GM18907 (cell line): ENCODE results near the gene GNRHR.
"Not testable (repeated sequence)": the region's sequence is repeated elsewhere in the genome, so short reads cannot be mapped to it uniquely, and the experiment has no call there.

ENCODE experiments used
- ATAC-seq: cut with Tn5 transposase; IDR thresholded peaks from one replicate; pipeline ENCODE4 v1.9.1; 2021; ENCODE audit warnings: mild to moderate bottlenecking, moderate library complexity; ENCODE audit not compliant: unreplicated experiment

The GNRHR gene, protein sequence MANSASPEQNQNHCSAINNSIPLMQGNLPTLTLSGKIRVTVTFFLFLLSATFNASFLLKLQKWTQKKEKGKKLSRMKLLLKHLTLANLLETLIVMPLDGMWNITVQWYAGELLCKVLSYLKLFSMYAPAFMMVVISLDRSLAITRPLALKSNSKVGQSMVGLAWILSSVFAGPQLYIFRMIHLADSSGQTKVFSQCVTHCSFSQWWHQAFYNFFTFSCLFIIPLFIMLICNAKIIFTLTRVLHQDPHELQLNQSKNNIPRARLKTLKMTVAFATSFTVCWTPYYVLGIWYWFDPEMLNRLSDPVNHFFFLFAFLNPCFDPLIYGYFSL

DNA sequence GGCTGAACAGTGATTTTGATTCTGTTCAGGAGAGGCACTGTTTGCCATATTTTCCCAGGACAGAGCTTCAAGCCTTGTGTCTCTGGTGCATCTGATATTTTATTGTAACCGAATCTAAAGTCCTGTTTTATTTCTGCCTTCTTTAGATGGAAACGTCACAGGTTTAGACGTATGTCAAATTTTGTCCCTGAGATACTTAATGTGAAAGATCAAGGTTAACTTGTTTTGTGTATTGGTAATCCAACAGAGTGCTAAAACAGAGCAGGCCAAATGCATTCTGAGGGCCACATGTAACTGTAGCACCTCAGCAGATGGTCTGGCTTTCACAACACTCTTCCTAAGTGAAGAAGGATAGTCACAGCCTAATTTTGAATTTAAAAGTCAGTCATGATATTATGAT lies at the start of gene GNRHR:
Gene GNRHR, minus strand, starts transcription at position 101 of the 400 bp plus-strand sequence. Its CDS starts 53 bp downstream, at position 48.
- ATAC-seq: no peak

DNA sequence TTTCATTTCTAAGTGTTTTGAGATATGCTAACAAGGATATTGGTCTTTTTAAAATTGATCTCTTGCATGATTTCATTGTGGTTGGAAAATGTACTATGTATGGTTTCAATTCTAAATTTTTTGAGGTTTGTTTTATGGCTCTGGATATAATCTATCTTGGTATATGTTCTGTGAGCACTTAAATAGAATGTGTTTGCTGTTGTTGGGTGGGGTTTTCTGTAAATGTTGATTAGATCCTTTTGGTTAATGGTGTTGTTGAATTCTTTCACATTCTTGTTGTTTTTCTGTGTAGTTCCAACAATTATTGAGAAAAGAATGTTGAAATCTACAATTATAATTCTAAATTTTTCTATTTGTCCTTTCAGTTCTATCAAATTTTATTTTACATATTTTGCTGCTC lies 42.6 kb upstream of the GNRHR start:
- no peak for ATAC-seq

DNA sequence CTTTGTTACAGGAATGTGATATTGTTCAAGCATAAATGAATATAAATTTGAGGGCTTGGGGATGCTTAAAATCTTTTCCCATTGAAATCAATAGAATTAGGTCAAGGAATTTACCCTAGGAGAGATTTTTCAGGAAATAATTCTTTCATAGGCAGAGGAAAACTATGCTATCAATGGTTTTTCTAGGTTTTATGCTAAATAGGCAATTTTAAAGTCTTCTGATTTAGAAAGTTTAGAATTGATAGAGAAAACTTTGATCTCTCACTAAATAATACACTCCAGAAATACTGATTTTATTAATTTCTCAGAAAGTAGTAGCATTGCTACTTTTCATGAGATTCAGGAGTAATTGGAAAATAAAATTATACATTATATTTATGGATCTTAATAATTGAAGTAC lies 36.5 kb upstream of the GNRHR start:
- no peak for ATAC-seq

DNA sequence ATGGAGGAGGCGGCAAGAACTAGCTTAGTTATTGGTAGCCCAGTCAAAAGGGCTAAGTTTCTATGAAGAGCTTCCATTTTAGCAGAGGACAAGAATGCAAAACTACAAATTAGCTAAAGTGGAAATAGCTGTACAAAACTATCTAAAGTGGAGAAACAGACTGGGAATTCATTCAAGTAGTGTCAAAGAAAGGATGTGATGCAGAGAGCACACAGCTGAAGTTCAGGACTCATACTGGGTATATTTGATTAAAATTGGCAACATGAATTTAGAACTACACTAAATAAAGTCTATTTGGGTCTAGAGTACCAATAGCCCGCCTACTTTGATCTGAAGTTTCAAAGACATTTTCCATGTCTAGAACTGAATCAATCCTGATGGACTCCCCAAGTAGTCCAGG lies 33.1 kb upstream of the GNRHR start:
- ATAC-seq: no peak

DNA sequence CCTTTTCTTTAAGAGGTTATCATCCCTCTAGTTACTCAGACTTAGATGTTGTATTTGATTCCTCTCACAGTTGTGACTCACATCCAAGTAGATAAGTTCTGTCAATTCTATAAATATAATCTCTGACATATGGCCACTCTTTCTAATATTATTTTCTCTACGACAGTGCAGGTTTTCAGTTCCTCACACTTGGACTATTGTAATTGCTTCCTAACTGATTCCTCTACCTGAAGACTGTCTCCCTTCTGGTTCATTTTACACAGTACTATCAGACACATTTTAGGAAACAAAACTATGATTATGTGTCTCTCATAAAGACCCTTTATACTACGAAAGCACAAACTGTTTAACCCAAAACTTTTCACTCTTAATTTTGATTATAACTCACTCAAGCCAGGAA lies 31.3 kb upstream of the GNRHR start:
- ATAC-seq: no peak

DNA sequence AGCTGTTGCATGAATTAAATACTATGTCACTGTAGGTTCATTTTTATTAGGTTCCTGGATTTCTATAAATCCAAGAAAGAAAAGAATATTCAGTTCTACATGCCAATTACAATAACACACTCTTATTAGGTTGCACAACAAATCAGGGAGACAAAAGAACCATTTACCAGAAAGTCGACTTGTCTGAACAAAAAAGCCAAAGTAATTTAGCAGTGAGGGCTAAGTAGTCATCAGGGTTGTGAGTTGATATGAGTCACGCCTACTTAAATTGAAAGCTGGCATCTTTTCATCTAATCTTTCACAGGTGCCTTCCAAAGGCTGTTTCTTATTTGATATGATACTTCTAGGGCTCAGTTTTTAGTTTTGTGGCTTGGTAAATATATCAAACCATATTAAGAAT lies 25.4 kb upstream of the GNRHR start:
- no peak for ATAC-seq

DNA sequence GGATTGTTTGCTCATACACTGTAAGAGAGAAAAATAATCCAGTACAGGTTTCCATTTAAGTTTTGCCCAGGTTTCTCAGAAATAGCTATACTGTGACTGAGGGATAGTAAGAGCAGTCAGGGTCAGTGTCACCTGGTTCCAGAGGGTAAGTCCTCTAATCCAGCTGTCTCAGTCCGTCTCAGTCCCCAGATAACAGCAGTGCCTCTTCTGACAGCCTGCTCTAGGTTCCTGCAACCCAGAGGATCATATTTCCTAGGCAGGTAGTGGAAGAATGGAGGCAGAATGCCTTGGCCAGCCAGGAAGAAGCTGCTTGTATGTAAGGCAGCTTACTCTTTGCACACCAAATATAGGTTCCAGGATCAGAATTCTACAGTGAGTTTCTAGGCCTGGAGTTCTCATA lies 22.6 kb upstream of the GNRHR start:
- ATAC-seq: no peak

DNA sequence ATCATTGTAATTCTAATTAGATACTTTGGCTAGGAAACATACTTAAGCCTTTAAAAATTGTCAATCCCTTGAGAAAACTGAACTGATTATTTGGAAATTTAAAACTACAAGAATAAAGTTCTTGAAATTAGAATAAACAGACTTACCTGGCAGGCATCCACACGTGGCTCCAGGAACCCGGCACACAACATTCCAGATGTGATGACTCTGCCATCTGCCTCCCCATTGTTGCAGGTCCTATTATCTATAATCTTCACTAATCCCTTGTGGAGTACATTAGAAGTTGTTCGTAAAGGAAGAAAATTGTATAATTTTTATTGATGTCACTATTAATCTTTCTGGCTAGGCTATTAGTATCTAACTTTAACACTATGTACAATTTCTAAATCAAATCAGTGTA lies 16.2 kb upstream of the GNRHR start:
- no peak for ATAC-seq

DNA sequence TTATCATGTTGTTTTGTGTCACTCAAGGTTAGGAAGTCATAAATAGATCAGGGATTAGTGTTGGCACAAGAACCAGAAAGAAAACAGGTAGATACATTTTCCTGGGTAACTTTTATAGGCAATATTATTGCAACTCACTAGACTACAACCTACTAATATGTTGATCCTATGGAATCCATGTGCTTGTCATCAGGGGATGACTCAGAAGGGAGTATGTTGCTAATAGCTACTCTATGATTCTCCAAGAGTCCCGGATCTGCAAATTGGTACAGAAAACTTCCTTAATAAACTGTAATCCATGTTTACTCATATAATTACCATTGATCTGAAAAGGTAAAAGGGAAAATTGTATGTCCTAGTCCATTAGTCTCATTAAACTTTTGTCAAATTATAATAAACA lies 11.7 kb upstream of the GNRHR start:
- no peak for ATAC-seq

DNA sequence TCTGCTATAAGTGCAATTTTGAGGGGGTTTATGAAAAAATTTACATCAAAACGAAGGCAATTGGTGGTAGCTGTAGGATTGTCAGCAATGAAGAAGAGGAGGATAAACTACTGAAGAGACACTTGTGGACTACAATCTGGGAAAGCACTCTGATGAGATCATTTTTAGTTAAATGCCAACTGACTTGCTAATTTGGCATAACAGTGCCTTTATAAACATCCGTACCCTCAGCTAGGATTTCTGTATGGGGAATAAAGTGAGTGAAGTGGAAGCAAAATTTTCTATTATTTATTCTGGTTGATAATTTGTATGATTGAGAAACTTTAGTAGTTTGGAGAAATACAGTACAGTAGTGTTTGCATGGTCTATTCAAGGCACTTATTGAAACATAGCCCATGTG lies 11.2 kb upstream of the GNRHR start:
- no peak for ATAC-seq

DNA sequence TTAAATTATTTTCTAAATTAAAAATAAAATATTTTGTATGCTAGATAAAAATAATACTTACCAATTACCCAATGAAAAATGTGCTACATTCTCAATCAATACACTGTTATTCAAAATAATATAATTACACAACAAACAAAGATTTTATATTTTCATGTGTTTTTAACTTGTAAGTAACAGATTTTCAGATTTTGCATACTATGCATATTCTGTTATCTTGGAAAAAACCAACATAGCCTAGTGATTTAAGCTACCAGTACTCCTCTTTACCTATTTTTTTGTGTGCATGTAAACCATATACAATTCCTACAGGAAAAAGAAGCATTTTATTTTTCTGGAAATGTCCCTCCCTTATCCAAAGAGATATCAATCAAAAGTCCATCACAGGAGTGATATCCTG lies 10.0 kb upstream of the GNRHR start:
- ATAC-seq: no peak

DNA sequence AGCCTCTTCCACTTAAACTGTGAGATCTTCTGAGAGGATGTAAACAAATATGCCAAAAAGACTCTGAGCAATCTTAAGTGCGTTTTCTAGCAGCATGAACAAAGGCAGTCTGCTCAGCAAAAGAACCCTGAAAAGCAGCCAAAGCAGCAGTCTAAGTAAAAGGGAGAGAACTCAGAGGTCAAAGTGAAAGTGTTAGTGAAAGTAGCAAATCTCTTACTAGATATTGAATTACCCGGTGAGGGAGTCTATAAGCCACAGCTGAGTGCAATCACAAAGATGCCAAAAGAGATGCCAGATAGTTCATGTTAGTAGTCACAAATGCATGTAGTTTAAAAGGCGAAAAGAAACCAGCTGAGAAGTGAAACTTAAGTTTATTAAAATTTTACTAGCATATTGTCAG lies 7.9 kb upstream of the GNRHR start:
- ATAC-seq: peak; percentile 99

DNA sequence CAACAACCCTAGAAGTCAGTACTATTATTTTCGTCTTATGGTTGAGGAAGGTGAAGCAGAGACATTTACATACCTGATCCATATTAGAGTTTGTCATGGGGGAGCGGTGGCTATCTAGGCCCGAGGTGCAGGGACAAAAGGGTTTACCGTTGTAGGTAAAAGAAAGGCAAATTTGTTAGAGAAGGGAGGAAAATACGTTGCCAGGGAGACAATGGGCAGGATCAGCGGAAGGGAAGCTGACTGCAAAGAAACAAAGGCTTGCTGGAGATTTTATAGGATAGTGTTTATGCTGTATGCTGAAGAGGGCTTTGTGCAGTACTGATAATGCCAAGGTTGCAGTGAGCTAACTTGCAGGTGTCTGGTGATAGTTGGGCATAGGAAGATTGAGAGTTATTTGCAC lies 2.8 kb upstream of the GNRHR start:
- ATAC-seq: not testable (repeated sequence)

DNA sequence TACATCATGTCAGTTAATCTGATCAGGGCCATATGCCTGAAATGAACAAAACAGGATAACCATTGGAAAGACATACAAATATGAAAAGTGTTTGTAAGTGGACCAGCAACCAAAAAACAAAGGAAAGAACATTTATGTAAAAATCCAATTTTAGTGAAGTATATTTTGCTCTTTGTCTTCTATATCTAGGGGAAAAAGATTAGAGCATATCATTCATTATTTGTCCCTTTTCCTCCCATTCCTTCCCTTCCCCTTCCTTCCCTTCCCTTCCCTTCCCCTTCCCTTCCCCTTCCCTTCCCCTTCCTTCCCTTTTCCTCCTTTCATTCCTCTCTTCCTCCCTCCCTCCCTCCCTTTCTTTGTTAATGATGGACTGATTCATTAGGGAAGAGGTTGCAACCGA lies 1.8 kb upstream of the GNRHR start:
- ATAC-seq: no peak

DNA sequence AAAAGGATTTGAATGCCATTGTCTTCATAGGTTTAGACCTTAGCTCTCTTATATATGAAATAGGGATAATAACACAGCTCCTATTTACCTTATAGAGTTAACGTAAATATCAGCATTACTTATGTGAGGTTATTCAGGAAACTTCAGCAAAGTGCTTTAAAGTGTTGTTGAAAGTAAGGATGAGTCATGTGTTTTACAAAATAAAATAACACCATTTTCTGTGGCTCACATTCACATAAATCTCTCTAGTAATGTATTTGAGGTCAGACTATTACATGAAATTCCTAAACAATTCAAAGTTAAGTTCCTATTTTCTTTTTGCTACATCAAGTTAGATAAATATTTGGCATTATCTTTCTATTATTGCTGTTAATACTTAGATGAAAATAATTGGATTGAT lies 2.9 kb downstream of the GNRHR start:
- ATAC-seq: no peak

DNA sequence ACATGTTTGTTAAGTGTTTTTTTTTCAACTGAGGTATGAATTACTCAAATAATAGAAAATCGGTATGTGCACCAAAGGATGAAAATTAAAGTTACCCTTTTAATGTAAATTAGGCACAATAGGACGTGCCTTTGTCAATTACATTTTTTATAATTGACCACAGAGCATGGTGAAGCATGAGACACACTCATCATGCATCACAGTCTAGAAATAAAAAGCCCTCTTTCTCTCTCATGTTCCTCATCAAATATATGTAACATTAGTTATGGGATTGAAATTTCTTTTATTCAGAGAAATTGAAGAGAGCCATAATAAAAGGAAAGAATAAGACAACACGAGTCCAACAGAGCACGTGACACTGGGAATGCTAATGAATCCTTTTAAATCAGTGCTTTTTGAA lies 3.5 kb downstream of the GNRHR start:
- no peak for ATAC-seq

DNA sequence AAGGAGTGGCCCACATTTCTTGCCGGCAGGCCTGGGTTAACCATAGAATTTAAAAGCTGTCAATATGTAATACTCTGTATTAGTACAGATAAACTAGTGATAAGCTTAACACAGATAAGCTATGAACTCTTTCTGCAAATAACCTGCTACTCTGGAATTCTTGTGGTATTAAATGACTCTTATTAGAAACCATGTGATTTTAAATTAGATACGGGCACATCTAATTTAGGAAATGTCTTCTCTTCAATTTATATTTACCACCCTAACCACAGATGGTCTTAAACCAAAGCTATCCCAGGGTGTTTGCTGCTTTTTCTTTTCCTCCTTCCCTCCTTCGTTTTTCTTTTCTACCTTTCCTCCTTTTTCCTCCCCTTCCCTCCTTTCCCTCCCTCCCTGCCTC lies 4.9 kb downstream of the GNRHR start:
- no peak for ATAC-seq

DNA sequence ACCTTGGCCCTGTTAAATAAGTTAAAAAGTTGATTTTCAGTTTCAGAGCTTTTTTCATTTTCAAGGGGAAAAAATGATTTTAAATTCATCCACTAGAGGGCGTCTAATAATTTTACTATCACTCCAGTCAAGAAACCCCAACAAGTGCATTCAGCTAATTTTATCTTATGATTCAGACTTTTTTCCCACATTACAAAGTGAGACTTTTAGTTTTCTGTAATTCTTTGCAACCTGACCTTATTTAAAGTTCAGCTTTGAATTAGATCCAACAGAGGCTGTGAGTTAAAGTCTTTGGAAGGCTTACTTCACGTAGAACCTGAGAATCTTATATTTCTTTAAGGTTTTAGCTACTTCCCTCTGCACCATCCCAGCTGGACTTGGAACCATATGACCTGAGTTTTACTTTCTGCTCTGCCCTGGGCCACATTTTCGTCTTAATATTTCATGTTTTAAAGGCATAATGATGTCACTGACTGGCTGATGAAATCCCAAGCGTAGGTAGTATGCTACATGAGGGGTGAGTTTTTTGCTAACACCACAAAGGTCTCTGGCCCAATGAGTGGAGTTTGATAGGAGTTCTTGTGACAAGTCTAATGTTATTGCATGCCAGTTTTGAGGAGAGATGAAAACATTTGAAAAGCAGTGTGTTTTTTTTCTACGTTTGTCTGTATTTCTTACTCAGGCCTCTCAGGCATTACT lies 7.2 kb downstream of the GNRHR start:
- ATAC-seq: peak; percentile 63

DNA sequence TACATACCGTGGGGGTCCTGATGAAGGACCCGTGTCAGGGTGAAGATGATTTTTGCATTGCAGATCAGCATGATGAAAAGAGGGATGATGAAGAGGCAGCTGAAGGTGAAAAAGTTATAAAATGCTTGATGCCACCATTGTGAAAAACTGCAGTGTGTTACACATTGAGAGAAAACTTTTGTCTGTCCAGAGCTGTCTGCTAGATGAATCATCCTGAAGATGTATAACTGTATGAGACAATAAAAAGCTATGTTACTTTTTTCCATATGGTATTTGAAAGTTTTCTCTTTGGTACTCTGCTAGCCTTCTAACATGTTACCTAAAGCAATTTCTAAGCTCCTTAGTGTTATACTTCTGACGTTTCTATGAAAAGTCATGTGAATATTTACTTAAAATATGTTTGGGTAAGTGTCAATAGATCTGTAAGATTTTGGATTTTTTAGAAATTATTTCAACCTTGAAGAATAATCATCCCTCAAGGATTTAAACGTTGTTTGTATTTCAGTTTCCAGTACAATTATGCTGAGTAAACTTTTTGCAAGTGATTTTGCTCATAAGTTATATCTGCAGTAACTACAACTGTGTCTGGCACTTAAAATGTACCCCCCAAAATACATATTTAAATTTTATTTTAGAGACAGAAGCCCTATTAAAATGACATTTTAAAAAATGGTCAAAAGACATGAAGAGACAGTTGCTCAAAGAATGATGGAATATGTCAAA lies 9.5 kb downstream of the GNRHR start:
- no peak for ATAC-seq

DNA sequence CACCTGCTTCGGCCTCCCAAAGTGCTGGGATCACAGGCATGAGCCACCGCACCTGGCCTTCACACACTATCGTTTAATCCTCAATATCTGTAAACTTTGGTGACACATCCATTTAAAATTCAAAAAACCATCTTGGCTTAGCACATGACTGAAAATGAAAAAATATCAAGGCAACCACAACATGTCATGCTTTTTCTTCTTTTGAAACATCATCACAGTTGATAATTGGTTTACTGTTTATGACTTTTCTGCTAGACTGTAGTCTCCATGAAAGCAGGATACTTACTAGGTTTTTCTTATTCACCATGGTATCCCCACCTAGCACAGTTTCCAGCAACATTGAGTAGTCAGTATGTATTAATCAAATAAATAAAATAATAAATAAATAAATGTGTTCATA lies 11.0 kb downstream of the GNRHR start:
- no peak for ATAC-seq

DNA sequence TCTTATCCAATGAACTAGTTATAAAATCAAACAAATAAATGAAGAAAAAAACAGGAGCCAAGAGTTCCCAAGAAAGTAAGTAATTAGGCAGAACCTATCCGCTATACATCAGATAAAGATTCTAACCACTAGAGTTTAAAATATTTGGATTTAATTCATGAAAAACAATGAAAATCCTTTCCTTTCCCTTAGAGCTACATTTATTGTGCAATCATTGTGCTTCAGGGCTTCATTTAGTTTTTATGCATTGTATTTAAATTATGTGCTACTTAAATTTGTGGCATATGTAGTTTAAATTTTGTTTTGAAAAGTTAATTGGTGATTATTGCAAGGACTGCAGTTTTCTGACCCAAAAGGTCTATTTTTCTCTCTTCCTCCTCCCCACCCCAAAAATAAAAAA lies 17.9 kb downstream of the GNRHR start:
- ATAC-seq: no peak

DNA sequence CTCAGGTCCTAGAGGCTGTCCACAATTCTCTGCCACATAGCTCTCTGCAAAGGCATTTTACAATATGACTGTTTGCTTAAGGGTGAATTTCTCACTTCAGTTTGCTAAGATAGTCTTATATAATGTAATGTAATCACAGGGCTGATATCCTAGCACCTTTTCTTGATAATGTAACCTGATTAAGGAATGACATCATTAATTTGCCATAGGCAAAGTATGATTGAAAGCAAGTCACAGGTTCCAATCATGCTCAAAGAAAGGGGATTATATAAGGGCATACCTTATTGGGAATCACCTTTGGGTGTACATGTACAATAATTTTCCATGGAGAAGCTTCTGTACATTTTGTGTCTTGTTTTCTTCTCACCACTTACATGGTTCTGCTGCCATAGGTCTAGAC lies 18.9 kb downstream of the GNRHR start:
- ATAC-seq: no peak
